B cell (primary cell): Measurements from ENCODE around the gene CENPF. TPM values are rescaled to one million over a fixed set of nuclear protein-coding genes. Genes with fewer than 3 reads are reported as not detected.
A peak's percentile ranks its signal among the peaks of the same experiment; 100 is the strongest.

Source experiments
- ATAC-seq: fragments of 200-7000 bp; cut with Tn5 transposase; one replicate; pipeline ENCODE4 v1.10.0; 2021; ENCODE audit warnings: low read depth, mild to moderate bottlenecking, moderate number of reproducible peaks, moderate library complexity
- CTCF ChIA-PET: fragments of 350-600 bp; sonication (Branson Sonifier 250); formaldehyde crosslinking; loops from one replicate; lab custom pipeline; 2021; ENCODE audit warnings: antibody characterized with exemption, inconsistent platforms; lab: Charles Lee
- POLR2A ChIA-PET: fragments of 350-600 bp; sonication (Branson Sonifier 250); formaldehyde crosslinking; loops from one replicate; lab custom pipeline; 2021; ENCODE audit warnings: antibody characterized with exemption; lab: Charles Lee
- DNase-seq: peaks from one replicate; pipeline ENCODE4 v3.0.0; 2013
- H2AFZ ChIP-seq: 2 replicates; pipeline ENCODE4 v1.6.1; 2012; ENCODE audit warnings: mild to moderate bottlenecking, low read depth, low read length; ENCODE audit not compliant: insufficient read depth, poor library complexity, severe bottlenecking
- H3K27ac ChIP-seq, 2 donors: 1 replicate in 1 of 2; 2 replicates in 1 of 2; pipeline ENCODE4 v1.5.1; 2012 to 2013; ENCODE audit warnings: low read length in 2 of 2, mild to moderate bottlenecking in 2 of 2, moderate library complexity in 1 of 2
- H3K27me3 ChIP-seq, 4 experiments: fragments of 200-600 bp in 1 of 4; sonication (generic) in 1 of 4; replicated peaks in 1 of 4; 1 replicate in 2 of 4; 2 replicates in 2 of 4; pipeline versions ENCODE4 v1.6.1 to v1.7.0; 2013 to 2016; ENCODE audit warnings: low read length in 3 of 4, mild to moderate bottlenecking in 2 of 4, mixed read lengths in 1 of 4, moderate library complexity in 1 of 4; ENCODE audit not compliant: insufficient read depth in 4 of 4, control insufficient read depth in 3 of 4; ENCODE audit errors: control extremely low read depth in 1 of 4
- H3K36me3 ChIP-seq, 2 experiments: replicated peaks in 1 of 2; 1 replicate in 1 of 2; 2 replicates in 1 of 2; pipeline versions ENCODE4 v1.6.1 to v1.7.1; 2013; ENCODE audit warnings: low read length in 1 of 2; ENCODE audit not compliant: insufficient read depth in 2 of 2, control insufficient read depth in 1 of 2; ENCODE audit errors: control extremely low read depth in 1 of 2, extremely low read depth in 1 of 2
- H3K4me1 ChIP-seq, 2 donors: fragments of 200-600 bp in 1 of 2; sonication (generic) in 1 of 2; 1 replicate in 1 of 2; 2 replicates in 1 of 2; pipeline versions ENCODE4 v1.5.1 to v1.6.1; 2013 to 2017; ENCODE audit warnings: low read length in 2 of 2; ENCODE audit not compliant: control insufficient read depth in 2 of 2, insufficient read depth in 2 of 2
- H3K4me2 ChIP-seq: replicated peaks from 2 replicates; pipeline ENCODE3; 2012; ENCODE audit warnings: mild to moderate bottlenecking, low read depth, low read length; ENCODE audit not compliant: poor library complexity, severe bottlenecking
- H3K4me3 ChIP-seq, 5 experiments: fragments of 200-600 bp in 1 of 5; sonication (generic) in 1 of 5; 1 replicate in 3 of 5; 2 replicates in 2 of 5; pipeline versions ENCODE4 v1.5.1 to v1.7.0; 2011 to 2016; ENCODE audit warnings: low read length in 4 of 5, mild to moderate bottlenecking in 4 of 5, low read depth in 2 of 5, control low read depth in 1 of 5, moderate library complexity in 1 of 5; ENCODE audit not compliant: insufficient read depth in 1 of 5; ENCODE audit errors: control extremely low read depth in 1 of 5, extremely low read depth in 1 of 5
- H3K79me2 ChIP-seq: fragments of 200-600 bp; sonication (generic); one replicate; pipeline ENCODE4 v1.6.0; 2016; ENCODE audit warnings: low read length; ENCODE audit not compliant: control insufficient read depth, insufficient read depth
- H3K9ac ChIP-seq: fragments of 200-600 bp; sonication (generic); 2 replicates; pipeline ENCODE4 v1.6.1; 2017; ENCODE audit warnings: mild to moderate bottlenecking, low read length, moderate library complexity
- H3K9me3 ChIP-seq, 3 donors: one replicate each; pipeline versions ENCODE4 v1.6.1 to v1.7.1; 2013; ENCODE audit warnings: low read length in 2 of 3; ENCODE audit not compliant: control insufficient read depth in 2 of 3, insufficient read depth in 1 of 3; ENCODE audit errors: control extremely low read depth in 1 of 3
- H4K20me1 ChIP-seq: 2 replicates; pipeline ENCODE4 v1.6.0; 2012; ENCODE audit warnings: mild to moderate bottlenecking, low read length; ENCODE audit not compliant: insufficient read depth, control insufficient read depth, poor library complexity, severe bottlenecking
- H3K27ac Mint-ChIP-seq: one replicate; pipeline ENCODE4 v1.8.0; 2021; ENCODE audit warnings: mixed read lengths
- H3K27me3 Mint-ChIP-seq: one replicate; pipeline ENCODE4 v1.8.0; 2021; ENCODE audit warnings: mixed read lengths
- H3K4me1 Mint-ChIP-seq: one replicate; pipeline ENCODE4 v1.8.0; 2021; ENCODE audit warnings: mixed read lengths
- H3K4me3 Mint-ChIP-seq: one replicate; pipeline ENCODE4 v1.8.0; 2021; ENCODE audit warnings: mixed read lengths
- H3K9me3 Mint-ChIP-seq: one replicate; pipeline ENCODE4 v1.8.0; 2022; ENCODE audit warnings: mixed read lengths; ENCODE audit not compliant: insufficient read depth
- EZH2 ChIP-seq: IDR thresholded peaks from 2 replicates; pipeline ENCODE4 v1.6.1; 2012; ENCODE audit warnings: borderline replicate concordance, low read depth, mild to moderate bottlenecking, moderate library complexity, low read length; ENCODE audit not compliant: insufficient read depth, poor library complexity, severe bottlenecking
- WGBS: methylation state at CpG from one replicate; pipeline ENCODE4 v1.1.5; 2013; ENCODE audit warnings: missing lambda C conversion rate; ENCODE audit not compliant: insufficient coverage; 5-methylcytosine and 5-hydroxymethylcytosine counted together
- intact Hi-C: fragments of 100-400 bp; cut with micrococcal nuclease; formaldehyde crosslinking; loops from one replicate; pipeline ENCODE4 v1.10.0; 2022
- polyA plus RNA-seq: library from polyadenylated mRNA; depleted of rRNA; stranded (reverse); fragments of >200 nt; gene quantifications from 2 replicates; pipeline ENCODE4 v1.2.3, GENCODE V29; 2012
- total RNA-seq, 2 donors: library from RNA; stranded (reverse); fragments of 120-200 nt in 1 of 2; gene quantifications; 1 replicate in 1 of 2; 2 replicates in 1 of 2; pipeline versions ENCODE4 v1.2.3 to v1.2.4, GENCODE V29; 2013 to 2022
- TF ChIP-seq, protein P1 (sequence below): fragments of 200-600 bp; IDR thresholded peaks from one replicate; pipeline ENCODE4 v1.8.0; 2022; ENCODE audit warnings: antibody characterized with exemption, mild to moderate bottlenecking

Gene CENPF
- total and polyA plus RNA-seq, 2 donors (not counting 1 experiment from before 2014, with no cell fraction given) = 0.12 to 3.0 TPM

DNA sequence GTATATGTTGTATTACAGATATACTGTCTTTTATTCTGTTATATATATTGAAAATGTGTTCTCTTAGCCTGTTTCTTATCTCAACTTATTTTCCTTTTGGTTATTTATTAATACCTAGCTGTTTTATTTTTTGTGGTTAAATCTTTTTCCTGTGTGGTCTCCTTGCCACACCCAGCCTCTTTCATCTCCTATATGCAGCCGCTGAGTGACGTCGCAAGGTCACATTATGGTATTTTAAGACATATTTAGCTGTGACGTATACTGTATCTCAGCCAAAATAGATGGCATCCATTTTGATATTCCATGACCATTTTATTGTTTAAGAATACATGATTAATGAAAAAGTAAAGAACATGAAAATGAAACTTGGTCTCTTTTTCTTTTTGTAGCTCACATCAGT is 29.1 kb downstream of the CENPF start:
- intact Hi-C loops = no loop called here
- Histone ChIP-seq H4K20me1 (no peaks in the 10 kb centered on the region), H3K9me3 (no peaks in the 10 kb centered on the region), H2AFZ (no peak overlapping the region), H3K9ac (no peak overlapping the region), H3K4me2 (no peak overlapping the region), H3K27me3 (no peaks in the 10 kb centered on the region), H3K27ac (no peak overlapping the region), H3K79me2 (no peaks in the 10 kb centered on the region), H3K4me1 (no peaks in the 10 kb centered on the region), H3K36me3 (peaks cover 0 to 2% of the 10 kb centered on the region in 2 experiments), H3K4me3 (no peak overlapping the region)
- ChIA-PET CTCF (interaction anchor here (0.8 to 1.0 kb wide), 2 partner anchors 11 to 20 kb away, joined by 3 read pairs; no protein-coding TSS in a partner anchor), POLR2A (no interaction called here)
- DNase-seq (peak; percentile 8), ATAC-seq (no peak)
- H3K27me3 Mint-ChIP-seq = no peaks in the 10 kb centered on the region
- no peak overlapping the region for H3K27ac Mint-ChIP-seq
- no peak overlapping the region for H3K4me3 Mint-ChIP-seq
- no peaks in the 10 kb centered on the region for H3K4me1 Mint-ChIP-seq
- no CpG with 5 or more reads among the region's 4 CpGs for WGBS
- no peaks in the 10 kb centered on the region for H3K9me3 Mint-ChIP-seq
- no peak for TF ChIP-seq EZH2
- TF ChIP-seq, protein P1, sequence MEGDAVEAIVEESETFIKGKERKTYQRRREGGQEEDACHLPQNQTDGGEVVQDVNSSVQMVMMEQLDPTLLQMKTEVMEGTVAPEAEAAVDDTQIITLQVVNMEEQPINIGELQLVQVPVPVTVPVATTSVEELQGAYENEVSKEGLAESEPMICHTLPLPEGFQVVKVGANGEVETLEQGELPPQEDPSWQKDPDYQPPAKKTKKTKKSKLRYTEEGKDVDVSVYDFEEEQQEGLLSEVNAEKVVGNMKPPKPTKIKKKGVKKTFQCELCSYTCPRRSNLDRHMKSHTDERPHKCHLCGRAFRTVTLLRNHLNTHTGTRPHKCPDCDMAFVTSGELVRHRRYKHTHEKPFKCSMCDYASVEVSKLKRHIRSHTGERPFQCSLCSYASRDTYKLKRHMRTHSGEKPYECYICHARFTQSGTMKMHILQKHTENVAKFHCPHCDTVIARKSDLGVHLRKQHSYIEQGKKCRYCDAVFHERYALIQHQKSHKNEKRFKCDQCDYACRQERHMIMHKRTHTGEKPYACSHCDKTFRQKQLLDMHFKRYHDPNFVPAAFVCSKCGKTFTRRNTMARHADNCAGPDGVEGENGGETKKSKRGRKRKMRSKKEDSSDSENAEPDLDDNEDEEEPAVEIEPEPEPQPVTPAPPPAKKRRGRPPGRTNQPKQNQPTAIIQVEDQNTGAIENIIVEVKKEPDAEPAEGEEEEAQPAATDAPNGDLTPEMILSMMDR = no peak

DNA sequence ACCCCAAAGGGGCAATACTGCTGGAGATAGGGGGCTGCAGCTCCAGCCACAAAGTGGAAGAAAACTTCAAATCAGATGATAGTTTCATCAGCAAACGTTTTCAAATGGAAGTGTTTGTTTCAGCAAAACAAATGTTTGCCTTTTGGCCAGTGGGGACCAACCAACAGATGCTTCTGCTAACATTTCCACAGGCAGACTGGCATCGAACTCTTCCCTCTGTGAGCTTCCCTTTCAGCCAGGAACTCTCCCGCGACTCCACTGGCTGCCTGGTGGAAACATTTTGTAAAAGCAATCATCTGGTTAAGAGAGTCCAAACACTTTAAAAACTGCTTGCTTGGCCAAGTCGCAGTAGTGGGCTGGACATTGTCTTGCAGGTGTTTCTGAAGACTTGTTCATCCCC is 30.7 kb downstream of the CENPF start:
- Histone ChIP-seq H3K4me2 (no peak overlapping the region), H4K20me1 (no peaks in the 10 kb centered on the region), H3K4me1 (no peaks in the 10 kb centered on the region), H2AFZ (no peak overlapping the region), H3K79me2 (no peaks in the 10 kb centered on the region), H3K9me3 (no peaks in the 10 kb centered on the region), H3K27ac (no peak overlapping the region), H3K4me3 (no peak overlapping the region), H3K36me3 (peaks cover 0 to 2% of the 10 kb centered on the region in 2 experiments), H3K27me3 (no peaks in the 10 kb centered on the region), H3K9ac (no peak overlapping the region)
- 97% methylated on average over 5 of the region's 5 CpGs for WGBS
- ChIA-PET CTCF (interaction anchor here (1.2 kb wide), 1 partner anchor 9 kb away, joined by 3 read pairs; no protein-coding TSS in a partner anchor), POLR2A (no interaction called here)
- TF ChIP-seq, protein P1 = no peak
- TF ChIP-seq EZH2 = no peak
- intact Hi-C loops = no loop called here
- H3K27ac Mint-ChIP-seq = no peak overlapping the region
- H3K4me3 Mint-ChIP-seq = no peak overlapping the region
- H3K9me3 Mint-ChIP-seq = no peaks in the 10 kb centered on the region
- DNase-seq (no peak), ATAC-seq (no peak)
- H3K4me1 Mint-ChIP-seq = no peaks in the 10 kb centered on the region
- no peaks in the 10 kb centered on the region for H3K27me3 Mint-ChIP-seq
